Fibroblast of skin of scalp (primary cell): ENCODE results near the gene SLC46A2. TPM values are rescaled to one million over a fixed set of nuclear protein-coding genes. Genes with fewer than 3 reads are reported as not detected.
A peak's percentile ranks its signal among the peaks of the same experiment; 100 is the strongest.

ENCODE experiments used
- DNase-seq: peaks from one replicate; pipeline ENCODE4 v3.0.0-alpha.2; 2013
- polyA plus RNA-seq, 2 experiments: library from polyadenylated mRNA; unstranded; fragments of 120-200 nt; gene quantifications; one replicate each; pipeline ENCODE4 v1.2.1, GENCODE V29; 2013; ENCODE audit not compliant: insufficient read length in 2 of 2

SLC46A2 gene
- polyA plus RNA-seq (2013, experiment 1 of 2; ENCODE audit: insufficient read length), result not detected
- polyA plus RNA-seq (2013, experiment 2 of 2; ENCODE audit: insufficient read length), result not detected

GRCh38 chr9:112890106-112891081, at the start of gene SLC46A2:
SLC46A2 (minus strand) TSS chr9:112890876; CDS start chr9:112890681, 195 bp downstream.
- DNase-seq, result no peak

DNA sequence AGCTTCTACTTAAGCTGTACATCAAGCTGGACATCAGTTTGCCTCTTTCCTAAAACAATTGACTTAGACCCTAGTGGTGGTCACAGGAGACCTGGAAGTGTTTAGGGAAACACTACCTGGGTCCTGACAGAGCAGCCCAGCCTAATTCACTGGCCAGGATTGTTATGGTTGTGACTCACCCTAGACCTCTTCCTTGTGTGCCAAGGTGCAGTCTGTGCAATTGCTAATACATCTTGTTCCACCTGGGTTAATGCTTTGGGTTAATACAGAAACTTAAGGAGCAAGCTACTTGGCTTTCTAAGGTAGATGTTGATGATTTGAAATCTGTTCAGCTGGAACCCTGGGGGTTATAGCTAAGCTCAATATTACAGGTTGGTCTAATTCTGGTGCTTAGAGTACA, 48.7 kb upstream of the SLC46A2 start:
- DNase-seq, result no peak

DNA sequence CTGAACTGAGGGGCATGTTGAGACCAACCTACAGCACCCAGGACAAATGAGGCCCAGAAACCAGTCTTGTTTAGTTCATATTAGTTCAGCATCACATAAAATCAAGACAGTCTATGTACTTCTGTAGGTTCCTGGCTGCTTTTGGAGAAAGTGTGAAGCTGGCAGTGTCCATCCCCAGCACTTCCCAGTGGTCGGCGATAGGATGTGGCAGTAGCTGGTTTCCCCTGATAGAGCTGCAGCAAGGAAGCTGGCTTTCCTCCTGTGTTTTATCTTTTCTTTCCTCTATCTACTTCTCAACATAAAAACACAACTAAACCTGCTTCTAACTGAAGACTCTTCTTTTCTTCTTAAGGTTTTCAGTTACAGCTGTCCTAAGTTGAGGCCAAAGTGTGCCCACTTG, 43.0 kb upstream of the SLC46A2 start:
- no peak for DNase-seq

DNA sequence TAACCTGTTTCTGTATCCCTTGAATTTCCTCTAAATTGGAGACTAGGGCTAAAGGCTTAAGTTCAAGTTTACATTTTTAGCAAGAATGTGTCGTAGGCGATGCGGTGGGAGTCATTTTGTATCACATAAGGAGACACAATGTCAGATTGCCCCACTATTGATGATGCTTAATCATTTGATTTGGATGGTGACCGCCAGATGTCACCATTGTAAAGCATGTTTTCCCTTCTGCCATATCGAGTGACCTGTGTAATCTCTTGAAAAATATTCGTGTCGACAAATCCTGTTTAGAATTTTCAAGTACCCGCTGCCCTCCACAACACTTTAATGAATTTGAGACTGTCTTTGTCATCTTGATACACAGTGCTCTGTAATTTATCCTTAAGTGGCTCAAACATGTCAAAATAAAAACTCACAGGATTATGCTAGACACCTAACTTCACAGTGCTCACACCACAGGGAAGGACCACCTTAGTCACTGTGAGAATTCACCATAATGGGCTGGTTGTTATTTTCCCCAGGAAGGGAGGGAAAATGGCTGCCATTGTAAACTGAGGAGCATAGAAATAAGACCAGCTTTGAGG, 34.5 kb upstream of the SLC46A2 start:
- peak; percentile 19 for DNase-seq

GRCh38 chr9:112921549-112921948, 30.9 kb upstream of the SLC46A2 start:
- peak; percentile 35 for DNase-seq

GRCh38 chr9:112917987-112918362, 27.3 kb upstream of the SLC46A2 start:
- no peak for DNase-seq

DNA sequence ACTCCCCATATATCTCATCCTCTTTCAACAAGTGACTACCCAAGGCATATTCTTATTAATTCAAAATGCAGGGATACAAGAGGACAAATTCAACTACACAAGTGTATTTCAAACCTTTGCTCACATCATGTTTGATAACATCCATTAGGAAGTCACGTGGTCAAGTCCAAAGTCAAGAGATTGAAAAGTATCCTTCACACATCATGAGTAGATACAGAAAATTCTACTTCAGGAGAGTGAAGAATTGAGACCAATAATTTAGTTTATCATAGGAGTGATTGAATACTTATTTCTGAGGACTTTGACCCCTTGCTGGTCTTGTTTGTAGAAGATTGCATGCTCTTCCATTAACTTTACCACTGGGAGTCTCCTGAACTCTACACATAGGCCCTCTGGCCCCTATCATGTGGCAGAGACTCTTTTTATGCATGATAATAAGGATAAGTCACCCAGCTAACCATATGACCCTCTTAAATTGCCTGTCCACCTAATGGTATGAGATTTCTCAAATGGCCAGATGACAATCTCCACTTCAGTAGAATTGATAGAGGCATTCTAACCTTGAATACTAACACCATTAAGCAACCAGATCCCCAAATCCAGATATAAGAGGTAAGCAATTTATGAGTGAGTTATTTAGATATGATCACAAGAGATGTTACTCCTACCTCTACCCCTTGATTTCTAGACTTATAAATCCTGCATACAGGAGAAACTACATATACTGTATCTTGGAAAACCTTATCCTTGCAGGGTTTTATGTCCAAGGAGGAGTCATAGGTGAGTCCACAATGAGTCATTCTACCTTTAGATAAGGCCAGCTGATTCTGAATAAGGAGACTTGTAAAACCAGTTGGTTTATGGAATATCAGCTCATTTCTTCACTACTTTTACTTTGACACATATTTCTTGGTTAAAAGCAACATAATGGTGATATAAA, 26.6 kb upstream of the SLC46A2 start:
- DNase-seq, result no peak

- DNase-seq, result no peak
Observed at GRCh38 chr9:112914524-112914923, 23.8 kb upstream of the SLC46A2 start.

DNA sequence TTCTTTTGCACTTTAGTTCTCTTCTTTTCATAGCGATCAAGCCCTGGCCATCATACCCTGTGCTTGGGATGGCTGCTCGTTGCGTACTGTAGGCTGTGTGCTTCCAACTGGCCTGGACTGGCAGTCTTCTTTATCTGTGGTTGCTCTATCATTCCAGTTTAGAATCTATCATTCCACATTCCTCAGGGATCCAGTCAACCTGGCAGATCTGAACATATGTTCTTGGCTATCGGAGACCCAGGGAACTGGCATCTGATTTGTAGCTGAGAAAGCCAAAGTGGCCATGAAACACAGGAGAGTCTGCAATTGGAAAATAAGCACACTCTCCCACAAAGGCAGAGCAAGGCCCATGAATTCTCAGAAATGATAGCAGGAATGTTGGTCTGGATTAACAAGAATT, 22.6 kb upstream of the SLC46A2 start:
- no peak for DNase-seq

- no peak for DNase-seq
Observed at GRCh38 chr9:112912636-112913035, 22.0 kb upstream of the SLC46A2 start.

GRCh38 chr9:112911736-112912135, 21.1 kb upstream of the SLC46A2 start:
- DNase-seq, result no peak

GRCh38 chr9:112905084-112905483, 14.4 kb upstream of the SLC46A2 start:
- DNase-seq, result no peak

- DNase-seq, result no peak
Observed at GRCh38 chr9:112900901-112901300, 10.2 kb upstream of the SLC46A2 start.

DNA sequence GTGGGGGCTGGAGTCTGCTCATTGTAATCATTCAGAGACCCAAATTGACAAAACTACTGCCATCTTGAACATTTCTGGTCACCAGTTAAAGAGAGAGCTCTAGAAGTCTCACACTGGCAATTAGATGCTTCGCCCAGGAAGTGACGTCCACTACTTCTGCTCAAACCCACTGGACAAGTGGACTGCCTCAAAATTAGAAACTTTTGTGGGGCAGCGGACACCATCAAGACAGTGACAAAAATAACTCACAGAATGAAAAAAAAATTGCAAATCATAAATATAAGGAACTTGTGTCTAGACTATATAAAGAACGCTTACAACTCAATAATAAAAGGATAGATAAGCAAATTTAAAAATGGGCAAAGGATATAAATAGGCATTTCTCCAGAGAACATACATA, 9.8 kb upstream of the SLC46A2 start:
- no peak for DNase-seq

GRCh38 chr9:112898872-112899311, 8.2 kb upstream of the SLC46A2 start:
- no peak for DNase-seq

- DNase-seq, result no peak
Observed at GRCh38 chr9:112896131-112896530, 5.5 kb upstream of the SLC46A2 start.

- no peak for DNase-seq
Observed at GRCh38 chr9:112894699-112895098, 4.0 kb upstream of the SLC46A2 start.

DNA sequence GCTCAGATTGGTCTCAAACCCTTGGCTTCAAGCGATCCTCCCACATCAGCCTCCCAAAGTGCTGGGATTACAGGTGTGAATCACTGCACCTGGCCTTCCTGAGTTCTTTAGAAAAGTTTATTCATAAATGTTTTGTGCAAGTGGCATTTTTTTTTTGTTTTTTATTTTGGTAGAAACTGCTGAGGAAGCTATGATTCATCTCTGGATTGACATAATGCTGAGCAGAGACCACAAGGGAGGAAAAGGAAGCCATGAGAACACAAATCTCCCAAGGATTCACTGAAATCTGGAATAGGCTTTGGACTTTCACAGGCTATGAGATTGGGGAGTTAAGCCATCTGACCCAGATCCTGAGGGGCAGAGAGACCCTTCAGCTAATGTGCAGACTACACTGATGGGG, 3.4 kb upstream of the SLC46A2 start:
- DNase-seq, result peak; percentile 4

DNA sequence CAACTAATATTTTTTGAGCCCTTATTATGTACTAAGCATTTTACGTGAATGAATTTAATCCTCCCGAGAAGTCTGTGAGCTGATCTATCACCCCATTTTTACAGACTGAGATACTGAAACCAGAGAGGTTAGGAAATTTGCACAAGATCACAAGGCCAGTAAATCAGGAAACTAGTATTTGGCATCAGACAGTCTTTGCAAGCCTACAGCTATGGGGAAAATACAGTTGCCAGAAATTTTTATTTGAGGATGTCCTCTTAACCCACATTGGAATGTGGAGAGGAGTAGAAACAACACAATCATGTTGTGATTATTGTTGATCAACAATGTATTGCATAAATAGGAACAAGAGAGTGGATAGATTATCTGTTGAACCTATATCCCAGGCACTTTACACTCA, 2.3 kb upstream of the SLC46A2 start:
- no peak for DNase-seq

- DNase-seq, result no peak
Observed at GRCh38 chr9:112891521-112891920, 845 bp upstream of the SLC46A2 start.

GRCh38 chr9:112887381-112887780, 3.3 kb downstream of the SLC46A2 start:
- DNase-seq, result no peak

DNA sequence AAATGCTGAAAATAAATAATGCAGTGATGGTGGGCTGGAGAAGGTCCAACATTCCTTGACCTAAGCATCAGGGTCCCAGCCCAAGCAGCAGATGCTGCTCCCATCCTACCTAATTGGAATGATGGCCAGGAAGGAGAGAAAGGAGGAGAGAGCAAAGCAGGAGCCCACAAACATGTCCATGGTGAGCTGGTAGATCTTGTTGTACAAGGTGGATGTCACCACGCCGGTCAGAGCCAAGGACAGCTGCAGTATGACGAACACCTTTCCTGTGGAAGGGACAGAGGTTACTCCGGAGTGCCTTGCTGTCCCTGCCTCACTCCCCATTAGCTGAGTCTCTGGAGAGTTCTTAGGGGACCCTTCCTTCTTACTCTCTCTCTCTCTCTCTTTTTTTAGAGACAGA, 4.3 kb downstream of the SLC46A2 start:
- DNase-seq, result no peak

GRCh38 chr9:112885324-112885723, 5.4 kb downstream of the SLC46A2 start:
- no peak for DNase-seq
